Measurements from ENCODE around the gene RCOR2. TPM values are rescaled to one million over a fixed set of nuclear protein-coding genes. Genes with fewer than 3 reads are reported as not detected.
A peak's percentile ranks its signal among the peaks of the same experiment; 100 is the strongest.

RCOR2 gene
- total and polyA plus RNA-seq, 2 donors (not counting 1 experiment from before 2014, with no cell fraction given): not detected

DNA sequence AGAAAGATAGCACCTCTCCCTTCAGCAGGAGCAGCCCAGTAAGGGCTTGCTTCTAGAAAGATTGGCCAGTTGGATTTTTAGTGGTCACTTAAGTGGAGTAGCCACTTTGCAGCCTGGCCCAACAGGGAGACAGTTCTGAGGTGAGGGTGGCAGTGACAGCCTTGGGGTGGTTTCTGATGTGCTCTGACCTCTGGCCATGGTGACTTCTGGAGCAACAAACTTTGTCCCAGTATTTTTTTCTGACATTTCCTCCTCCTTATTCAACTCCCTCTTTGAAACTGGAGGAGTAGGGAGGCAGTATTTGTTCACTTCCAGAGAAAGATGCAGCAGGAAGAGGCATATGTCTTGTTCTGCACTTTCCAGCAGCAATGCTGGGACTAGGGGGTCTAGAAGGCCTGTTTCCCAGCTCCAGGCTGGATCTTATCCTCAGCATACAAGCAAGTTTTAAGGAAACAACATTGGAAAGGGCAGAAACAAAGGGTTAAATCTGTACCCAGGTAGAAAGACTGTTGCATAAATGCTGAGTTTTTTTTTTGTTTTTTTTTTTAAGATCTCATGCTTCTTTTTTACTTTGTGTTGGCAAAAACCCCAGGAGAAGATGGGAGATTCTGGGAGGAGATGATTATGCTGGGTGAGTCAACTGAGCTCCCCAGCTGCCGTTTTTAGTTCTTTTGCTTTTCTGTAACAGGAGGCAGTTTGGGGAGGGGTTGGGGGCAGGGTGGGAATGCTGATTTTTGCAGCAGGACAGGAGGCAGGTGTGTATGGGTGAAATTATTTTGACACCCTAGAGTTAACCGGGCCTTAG is 37.2 kb downstream of the RCOR2 start:
- Histone ChIP-seq H3K4me3 (ENCODE audit: control extremely low read depth in 1 of 5, extremely low read depth in 1 of 5, insufficient read depth in 1 of 5, low read depth in 2 of 5, low read length in 4 of 5) (no peak overlapping the region), H4K20me1 (ENCODE audit: control insufficient read depth, insufficient read depth, low read length, poor library complexity, severe bottlenecking) (peaks cover 100% of the 10 kb centered on the region), H3K4me1 (ENCODE audit: control insufficient read depth in 2 of 2, insufficient read depth in 2 of 2, low read length in 2 of 2) (peaks cover 19 to 24% of the 10 kb centered on the region in 2 donors), H3K9me3 (ENCODE audit: control extremely low read depth in 1 of 3, control insufficient read depth in 2 of 3, insufficient read depth in 1 of 3, low read length in 2 of 3) (no peaks in the 10 kb centered on the region), H3K79me2 (ENCODE audit: control insufficient read depth, insufficient read depth, low read length) (peaks cover 96% of the 10 kb centered on the region), H3K36me3 (replicated peaks in 1 of 2; ENCODE audit: control extremely low read depth in 1 of 2, control insufficient read depth in 1 of 2, extremely low read depth in 1 of 2, insufficient read depth in 2 of 2, low read length in 1 of 2) (peaks cover 0 to 28% of the 10 kb centered on the region in 2 experiments), H3K4me2 (replicated peaks; ENCODE audit: low read depth, low read length, poor library complexity, severe bottlenecking) (no peak overlapping the region), H3K27me3 (replicated peaks in 1 of 4; ENCODE audit: control extremely low read depth in 1 of 4, control insufficient read depth in 3 of 4, insufficient read depth in 4 of 4, low read length in 3 of 4) (no peaks in the 10 kb centered on the region), H3K27ac (ENCODE audit: low read length in 2 of 2) (peak overlapping the region in 1 of 2 donors; percentile 49), H3K9ac (ENCODE audit: low read length) (no peak overlapping the region), H2AFZ (ENCODE audit: insufficient read depth, low read depth, low read length, poor library complexity, severe bottlenecking) (no peak overlapping the region)
- Mint-ChIP-seq H3K27me3 (no peaks in the 10 kb centered on the region), H3K4me3 (no peak overlapping the region), H3K27ac (peak overlapping the region; percentile 20), H3K4me1 (peaks cover 58% of the 10 kb centered on the region), H3K9me3 (ENCODE audit: insufficient read depth) (no peaks in the 10 kb centered on the region)
- TF ChIP-seq EZH2 (IDR thresholded peaks at IDR 0.05; ENCODE audit: borderline replicate concordance, insufficient read depth, low read depth, low read length, poor library complexity, severe bottlenecking): no peak
- TF ChIP-seq, protein P1, sequence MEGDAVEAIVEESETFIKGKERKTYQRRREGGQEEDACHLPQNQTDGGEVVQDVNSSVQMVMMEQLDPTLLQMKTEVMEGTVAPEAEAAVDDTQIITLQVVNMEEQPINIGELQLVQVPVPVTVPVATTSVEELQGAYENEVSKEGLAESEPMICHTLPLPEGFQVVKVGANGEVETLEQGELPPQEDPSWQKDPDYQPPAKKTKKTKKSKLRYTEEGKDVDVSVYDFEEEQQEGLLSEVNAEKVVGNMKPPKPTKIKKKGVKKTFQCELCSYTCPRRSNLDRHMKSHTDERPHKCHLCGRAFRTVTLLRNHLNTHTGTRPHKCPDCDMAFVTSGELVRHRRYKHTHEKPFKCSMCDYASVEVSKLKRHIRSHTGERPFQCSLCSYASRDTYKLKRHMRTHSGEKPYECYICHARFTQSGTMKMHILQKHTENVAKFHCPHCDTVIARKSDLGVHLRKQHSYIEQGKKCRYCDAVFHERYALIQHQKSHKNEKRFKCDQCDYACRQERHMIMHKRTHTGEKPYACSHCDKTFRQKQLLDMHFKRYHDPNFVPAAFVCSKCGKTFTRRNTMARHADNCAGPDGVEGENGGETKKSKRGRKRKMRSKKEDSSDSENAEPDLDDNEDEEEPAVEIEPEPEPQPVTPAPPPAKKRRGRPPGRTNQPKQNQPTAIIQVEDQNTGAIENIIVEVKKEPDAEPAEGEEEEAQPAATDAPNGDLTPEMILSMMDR (IDR thresholded peaks at IDR 0.05): no peak
- no peak for DNase-seq
- CTCF ChIA-PET: interaction anchor here (0.6 kb wide), 1 partner anchor 317 kb away, joined by 3 read pairs; no protein-coding TSS in a partner anchor
- ATAC-seq (ENCODE audit: low read depth): no peak
- POLR2A ChIA-PET: interaction anchor here (0.7 kb wide), 1 partner anchor 66 kb away, joined by 4 read pairs; no protein-coding TSS in a partner anchor
- intact Hi-C loops (cut with micrococcal nuclease): loop anchor here (10.0 kb wide), 1 partner anchor 95 kb away; the partner anchor contains the start of gene COX8A
- WGBS (ENCODE audit: insufficient coverage): 44% methylated on average over 1 of the region's 2 CpGs
